ENCODE data around the gene TARDBP.

The TARDBP gene

GRCh38 chr1:10975567-10976326 is 36.7 kb upstream of the TARDBP start:
- Histone ChIP-seq H2BK12ac (ENCODE audit: low read length in 2 of 2) (no peak overlapping the region), H2AK5ac (ENCODE audit: low read length, severe bottlenecking) (no peak overlapping the region), H3K9me3 (ENCODE audit: control insufficient read depth, low read length) (no peaks in the 10 kb centered on the region), H4K8ac (ENCODE audit: low read length) (no peak overlapping the region), H2BK120ac (ENCODE audit: low read depth, low read length) (no peak overlapping the region), H3K27ac (ENCODE audit: low read length, poor library complexity, severe bottlenecking) (no peak overlapping the region), H3K79me1 (replicated peaks; ENCODE audit: low read length, poor library complexity, severe bottlenecking) (no peaks in the 10 kb centered on the region), H2BK5ac (ENCODE audit: low read depth, low read length, poor library complexity, severe bottlenecking) (no peak overlapping the region), H3K23ac (ENCODE audit: low read length in 2 of 2) (no peak overlapping the region), H4K91ac (ENCODE audit: low read length) (no peak overlapping the region), H3K14ac (ENCODE audit: low read length in 2 of 2) (no peak overlapping the region), H3K4me3 (ENCODE audit: insufficient read depth in 1 of 2, low read depth in 1 of 2, low read length in 2 of 2) (peak overlapping the region in 1 of 2 experiments; percentile 36), H3K4ac (ENCODE audit: low read depth in 1 of 2, low read length in 2 of 2) (no peak overlapping the region), H3K18ac (ENCODE audit: low read depth in 1 of 2, low read length in 2 of 2) (peak overlapping the region in 1 of 2 experiments; percentile 4), H3K4me1 (ENCODE audit: control insufficient read depth, insufficient read depth, low read depth, low read length) (peaks cover 14% of the 10 kb centered on the region), H3K4me2 (ENCODE audit: low read length, poor library complexity, severe bottlenecking) (peak overlapping the region; percentile 40), H3K9ac (ENCODE audit: low read length) (peak overlapping the region; percentile 36), H2AFZ (ENCODE audit: low read depth, low read length) (peak overlapping the region; percentile 46), H2BK15ac (ENCODE audit: low read depth, poor library complexity, severe bottlenecking) (no peak overlapping the region), H3K36me3 (ENCODE audit: control insufficient read depth in 1 of 2, insufficient read depth in 2 of 2, low read depth in 1 of 2, low read length in 2 of 2) (no peaks in the 10 kb centered on the region), H3K27me3 (ENCODE audit: control insufficient read depth in 1 of 2, insufficient read depth in 1 of 2, low read length in 2 of 2) (peaks cover 10 to 14% of the 10 kb centered on the region in 2 experiments)
- 47% methylated on average over 18 of the region's 19 CpGs for WGBS
- peak; percentile 72 for DNase-seq

- H3K4me3 ChIP-seq (ENCODE audit: insufficient read depth in 1 of 2, low read depth in 1 of 2, low read length in 2 of 2) = no peak overlapping the region
- H3K27ac ChIP-seq (ENCODE audit: low read length, poor library complexity, severe bottlenecking) = no peak overlapping the region
- H2AK5ac ChIP-seq (ENCODE audit: low read length, severe bottlenecking) = no peak overlapping the region
- peaks cover 0 to 22% of the 10 kb centered on the region in 2 experiments for H3K27me3 ChIP-seq (ENCODE audit: control insufficient read depth in 1 of 2, insufficient read depth in 1 of 2, low read length in 2 of 2)
- no peak overlapping the region for H3K14ac ChIP-seq (ENCODE audit: low read length in 2 of 2)
- H3K9me3 ChIP-seq (ENCODE audit: control insufficient read depth, low read length) = no peaks in the 10 kb centered on the region
- H2BK5ac ChIP-seq (ENCODE audit: low read depth, low read length, poor library complexity, severe bottlenecking) = no peak overlapping the region
- no peak overlapping the region for H2BK15ac ChIP-seq (ENCODE audit: low read depth, poor library complexity, severe bottlenecking)
- no peak overlapping the region for H2BK120ac ChIP-seq (ENCODE audit: low read depth, low read length)
- no peaks in the 10 kb centered on the region for H3K36me3 ChIP-seq (ENCODE audit: control insufficient read depth in 1 of 2, insufficient read depth in 2 of 2, low read depth in 1 of 2, low read length in 2 of 2)
- H4K91ac ChIP-seq (ENCODE audit: low read length) = no peak overlapping the region
- no peak overlapping the region for H3K4me2 ChIP-seq (ENCODE audit: low read length, poor library complexity, severe bottlenecking)
- no peak overlapping the region for H3K18ac ChIP-seq (ENCODE audit: low read depth in 1 of 2, low read length in 2 of 2)
- no peak overlapping the region for H2BK12ac ChIP-seq (ENCODE audit: low read length in 2 of 2)
- no peaks in the 10 kb centered on the region for H3K79me1 ChIP-seq (replicated peaks; ENCODE audit: low read length, poor library complexity, severe bottlenecking)
- H3K4me1 ChIP-seq (ENCODE audit: control insufficient read depth, insufficient read depth, low read depth, low read length) = peaks cover 14% of the 10 kb centered on the region
- no peak overlapping the region for H4K8ac ChIP-seq (ENCODE audit: low read length)
- H3K23ac ChIP-seq (ENCODE audit: low read length in 2 of 2) = no peak overlapping the region
- DNase-seq = no peak
- no peak overlapping the region for H2AFZ ChIP-seq (ENCODE audit: low read depth, low read length)
- WGBS = 82% methylated on average over 4 of the region's 4 CpGs
- no peak overlapping the region for H3K9ac ChIP-seq (ENCODE audit: low read length)
- H3K4ac ChIP-seq (ENCODE audit: low read depth in 1 of 2, low read length in 2 of 2) = no peak overlapping the region
These were observed 33.7 kb upstream of the TARDBP start for GRCh38 chr1:10978719-10979118.

DNA sequence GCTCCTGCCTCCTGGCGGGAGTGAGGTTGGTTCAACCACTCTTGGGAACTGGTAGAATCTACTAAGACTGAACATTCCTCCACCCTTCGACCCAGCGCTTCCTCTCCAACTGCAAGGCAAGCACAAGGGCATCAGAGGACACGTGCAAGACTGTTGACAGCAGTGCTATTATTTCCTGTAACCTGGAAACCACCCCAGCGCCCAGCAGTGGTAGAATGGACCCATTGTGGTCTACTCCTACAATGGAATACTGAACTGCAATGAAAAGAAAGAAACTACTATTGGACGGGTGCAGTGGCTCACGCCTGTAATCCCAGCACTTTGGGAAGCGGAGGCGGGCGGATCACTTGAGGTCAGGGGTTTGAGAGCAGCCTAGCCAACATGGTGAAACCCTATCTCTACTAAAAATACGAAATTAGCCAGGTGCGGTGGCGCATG is 33.0 kb upstream of the TARDBP start:
- H3K9ac ChIP-seq (ENCODE audit: low read length) = peak overlapping the region; percentile 83
- no peak overlapping the region for H2AK5ac ChIP-seq (ENCODE audit: low read length, severe bottlenecking)
- H3K18ac ChIP-seq (ENCODE audit: low read depth in 1 of 2, low read length in 2 of 2) = no peak overlapping the region
- WGBS = 85% methylated on average over 13 of the region's 13 CpGs
- no peak for DNase-seq
- H3K36me3 ChIP-seq (ENCODE audit: control insufficient read depth in 1 of 2, insufficient read depth in 2 of 2, low read depth in 1 of 2, low read length in 2 of 2) = no peaks in the 10 kb centered on the region
- H2BK120ac ChIP-seq (ENCODE audit: low read depth, low read length) = no peak overlapping the region
- no peak overlapping the region for H2BK12ac ChIP-seq (ENCODE audit: low read length in 2 of 2)
- no peak overlapping the region for H2AFZ ChIP-seq (ENCODE audit: low read depth, low read length)
- no peaks in the 10 kb centered on the region for H3K79me1 ChIP-seq (replicated peaks; ENCODE audit: low read length, poor library complexity, severe bottlenecking)
- no peak overlapping the region for H2BK5ac ChIP-seq (ENCODE audit: low read depth, low read length, poor library complexity, severe bottlenecking)
- peaks cover 0 to 22% of the 10 kb centered on the region in 2 experiments for H3K27me3 ChIP-seq (ENCODE audit: control insufficient read depth in 1 of 2, insufficient read depth in 1 of 2, low read length in 2 of 2)
- no peak overlapping the region for H3K27ac ChIP-seq (ENCODE audit: low read length, poor library complexity, severe bottlenecking)
- no peak overlapping the region for H3K14ac ChIP-seq (ENCODE audit: low read length in 2 of 2)
- H3K4ac ChIP-seq (ENCODE audit: low read depth in 1 of 2, low read length in 2 of 2) = no peak overlapping the region
- no peak overlapping the region for H4K8ac ChIP-seq (ENCODE audit: low read length)
- H3K23ac ChIP-seq (ENCODE audit: low read length in 2 of 2) = no peak overlapping the region
- H3K4me1 ChIP-seq (ENCODE audit: control insufficient read depth, insufficient read depth, low read depth, low read length) = peaks cover 14% of the 10 kb centered on the region
- no peak overlapping the region for H3K4me2 ChIP-seq (ENCODE audit: low read length, poor library complexity, severe bottlenecking)
- no peak overlapping the region for H2BK15ac ChIP-seq (ENCODE audit: low read depth, poor library complexity, severe bottlenecking)
- H3K9me3 ChIP-seq (ENCODE audit: control insufficient read depth, low read length) = no peaks in the 10 kb centered on the region
- peak overlapping the region in 1 of 2 experiments; percentile 75 for H3K4me3 ChIP-seq (ENCODE audit: insufficient read depth in 1 of 2, low read depth in 1 of 2, low read length in 2 of 2)
- H4K91ac ChIP-seq (ENCODE audit: low read length) = no peak overlapping the region

GRCh38 chr1:10980094-10980577 is 32.3 kb upstream of the TARDBP start:
- Histone ChIP-seq H3K14ac (ENCODE audit: low read length in 2 of 2) (no peak overlapping the region), H4K91ac (ENCODE audit: low read length) (no peak overlapping the region), H3K4me2 (ENCODE audit: low read length, poor library complexity, severe bottlenecking) (peak overlapping the region; percentile 8), H2BK120ac (ENCODE audit: low read depth, low read length) (no peak overlapping the region), H3K36me3 (ENCODE audit: control insufficient read depth in 1 of 2, insufficient read depth in 2 of 2, low read depth in 1 of 2, low read length in 2 of 2) (no peaks in the 10 kb centered on the region), H3K9me3 (ENCODE audit: control insufficient read depth, low read length) (no peaks in the 10 kb centered on the region), H3K4ac (ENCODE audit: low read depth in 1 of 2, low read length in 2 of 2) (no peak overlapping the region), H3K27ac (ENCODE audit: low read length, poor library complexity, severe bottlenecking) (no peak overlapping the region), H3K4me1 (ENCODE audit: control insufficient read depth, insufficient read depth, low read depth, low read length) (peaks cover 14% of the 10 kb centered on the region), H3K4me3 (ENCODE audit: insufficient read depth in 1 of 2, low read depth in 1 of 2, low read length in 2 of 2) (peak overlapping the region in 1 of 2 experiments; percentile 75), H4K8ac (ENCODE audit: low read length) (no peak overlapping the region), H2BK15ac (ENCODE audit: low read depth, poor library complexity, severe bottlenecking) (no peak overlapping the region), H2AK5ac (ENCODE audit: low read length, severe bottlenecking) (no peak overlapping the region), H3K23ac (ENCODE audit: low read length in 2 of 2) (no peak overlapping the region), H2AFZ (ENCODE audit: low read depth, low read length) (no peak overlapping the region), H2BK12ac (ENCODE audit: low read length in 2 of 2) (no peak overlapping the region), H3K18ac (ENCODE audit: low read depth in 1 of 2, low read length in 2 of 2) (no peak overlapping the region), H3K27me3 (ENCODE audit: control insufficient read depth in 1 of 2, insufficient read depth in 1 of 2, low read length in 2 of 2) (peaks cover 0 to 22% of the 10 kb centered on the region in 2 experiments), H2BK5ac (ENCODE audit: low read depth, low read length, poor library complexity, severe bottlenecking) (no peak overlapping the region), H3K9ac (ENCODE audit: low read length) (peak overlapping the region; percentile 83), H3K79me1 (replicated peaks; ENCODE audit: low read length, poor library complexity, severe bottlenecking) (no peaks in the 10 kb centered on the region)
- WGBS = 32% methylated on average over 15 of the region's 15 CpGs
- peak; percentile 38 for DNase-seq
